HTR-8/SVneo (cell line): ENCODE results near the gene ENTPD2.
A peak's percentile ranks its signal among the peaks of the same experiment; 100 is the strongest.

Experiments
- DNase-seq: peaks from one replicate; pipeline ENCODE4 v3.0.0; 2011; ENCODE audit warnings: low spot score, mixed read lengths; ENCODE audit not compliant: insufficient read length
- FAIRE-seq: peaks from 2 replicates; lab custom pipeline; 2011; peaks lifted over from hg19 to GRCh38; lab: Jason Lieb, UNC

ENTPD2 gene

DNA sequence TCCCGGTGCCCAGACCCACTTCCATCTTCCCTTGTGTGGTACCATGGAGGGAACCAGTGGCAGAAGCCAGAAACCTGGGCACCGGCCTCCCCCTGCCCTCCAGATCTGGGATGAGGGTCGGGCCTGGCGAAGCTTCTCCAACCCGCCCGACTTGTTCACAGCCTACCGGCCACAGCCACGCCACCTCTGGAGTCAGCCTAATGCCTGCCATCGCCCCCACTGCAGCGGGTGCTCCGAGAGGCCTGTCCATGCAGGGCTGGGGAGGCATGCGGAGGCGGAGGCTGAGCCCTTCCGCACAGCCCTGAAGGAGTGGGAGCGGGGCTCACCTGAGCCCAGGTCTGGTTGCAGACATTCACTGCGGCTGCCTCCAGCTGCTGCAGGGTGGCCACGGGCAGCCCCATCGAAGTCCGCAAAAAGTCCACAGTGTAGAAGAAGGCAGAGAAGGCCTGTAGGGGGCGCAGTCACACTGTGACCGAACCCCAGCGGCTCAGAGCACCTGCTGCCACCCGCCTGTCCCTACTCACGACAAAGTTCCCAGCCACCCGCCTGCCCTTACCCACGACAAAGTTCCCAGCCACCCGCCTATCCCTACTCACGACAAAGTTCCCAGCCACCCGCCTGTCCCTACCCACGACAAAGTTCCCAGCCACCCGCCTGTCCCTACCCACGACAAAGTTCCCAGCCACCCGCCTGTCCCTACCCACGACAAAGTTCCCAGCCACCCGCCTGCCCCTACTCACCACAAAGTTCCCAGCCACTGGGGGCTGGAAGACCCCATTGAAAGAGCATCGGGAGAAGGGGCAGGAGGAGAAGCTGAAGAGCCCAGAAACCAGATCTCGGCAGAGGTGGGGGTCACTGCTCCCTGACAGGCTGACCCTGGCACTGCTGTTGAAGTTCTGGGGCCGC lies 4.1 kb downstream of the ENTPD2 start:
- DNase-seq (no peak), FAIRE-seq (no peak)

DNA sequence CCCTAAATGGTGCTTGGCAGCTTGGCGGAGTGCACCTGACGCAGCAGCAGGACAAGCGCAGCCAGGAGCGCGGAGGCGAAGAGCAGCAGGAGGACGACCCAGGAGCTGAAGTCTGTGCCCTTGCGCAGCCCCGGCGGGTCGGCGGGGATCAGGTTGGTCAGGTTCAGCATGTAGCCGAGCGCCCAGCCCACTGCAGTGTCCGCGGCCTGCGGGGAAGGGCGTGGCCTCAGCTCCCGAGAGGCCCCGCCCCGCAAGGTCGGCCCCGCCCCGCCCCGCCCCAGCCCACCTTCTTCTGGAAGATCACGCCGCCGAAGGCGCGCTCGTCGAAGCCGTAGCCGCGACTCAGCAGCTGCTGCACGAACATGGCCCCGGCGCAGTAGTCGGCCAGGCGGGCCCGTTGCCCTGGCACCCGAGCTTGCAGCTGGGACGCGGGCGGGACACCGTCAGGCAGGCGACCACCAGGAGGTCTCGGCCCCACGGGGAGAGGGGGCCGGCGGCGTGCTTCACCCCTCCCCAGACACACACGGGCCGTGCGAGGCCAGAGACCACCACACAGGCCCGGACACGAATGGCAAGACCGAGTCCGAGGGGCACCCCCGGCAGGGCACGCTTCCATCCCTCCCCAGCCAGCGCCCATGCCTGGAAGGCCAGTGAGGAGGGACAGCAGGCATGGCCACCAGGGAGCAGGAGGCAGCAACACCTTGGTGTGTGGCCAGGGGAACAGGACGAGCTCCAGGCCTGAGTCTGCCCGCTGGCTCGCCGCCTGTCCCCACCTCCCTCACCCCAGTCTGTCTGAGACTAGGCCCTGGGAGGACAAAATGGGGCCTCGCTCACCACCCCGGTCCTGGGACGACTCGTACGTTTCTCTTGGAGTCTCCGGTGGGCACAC lies 5.0 kb downstream of the ENTPD2 start:
- no peak for DNase-seq
- FAIRE-seq, result no peak

DNA sequence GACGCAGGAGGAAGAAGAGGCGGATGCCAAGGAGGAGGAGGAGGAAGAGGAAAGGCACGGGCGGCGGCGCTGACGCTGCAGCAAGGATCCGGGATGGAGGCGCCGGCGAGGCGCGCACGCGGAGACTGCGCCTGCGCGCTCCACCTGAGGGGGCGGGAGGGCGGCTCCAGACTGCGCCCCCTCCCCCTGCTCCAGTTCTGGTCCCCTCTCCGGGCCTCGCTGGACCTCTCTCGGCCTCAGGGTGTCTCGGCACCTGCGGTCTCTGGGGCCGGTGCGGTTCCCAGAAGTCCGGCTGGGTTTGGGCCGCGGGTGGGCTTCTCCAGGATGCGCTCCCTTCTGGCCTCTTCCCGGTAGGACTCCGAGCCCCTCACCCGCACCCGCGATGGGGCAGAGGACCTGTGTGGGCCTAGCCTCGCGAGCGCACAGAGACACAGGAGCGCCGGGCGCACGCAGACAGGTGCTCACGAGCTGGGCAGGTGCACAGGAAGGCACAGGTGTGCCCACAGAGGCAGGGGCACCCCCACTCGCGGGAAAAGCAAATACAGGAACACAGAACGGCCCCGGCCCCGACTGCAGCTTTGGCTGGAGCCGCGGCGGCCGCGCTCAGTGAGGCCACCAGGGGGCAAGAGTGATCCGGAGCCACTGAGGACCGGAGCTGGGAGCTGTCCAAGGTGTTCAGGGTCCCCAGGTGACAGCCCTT lies 7.6 kb downstream of the ENTPD2 start, which contains the start of gene NPDC1:
TSS of gene NPDC1 (minus strand) at position 90 of the 700 bp plus-strand sequence. CDS start 188 bp downstream, outside the sequence.
- DNase-seq (peak; percentile 81), FAIRE-seq (peak; percentile 57)

DNA sequence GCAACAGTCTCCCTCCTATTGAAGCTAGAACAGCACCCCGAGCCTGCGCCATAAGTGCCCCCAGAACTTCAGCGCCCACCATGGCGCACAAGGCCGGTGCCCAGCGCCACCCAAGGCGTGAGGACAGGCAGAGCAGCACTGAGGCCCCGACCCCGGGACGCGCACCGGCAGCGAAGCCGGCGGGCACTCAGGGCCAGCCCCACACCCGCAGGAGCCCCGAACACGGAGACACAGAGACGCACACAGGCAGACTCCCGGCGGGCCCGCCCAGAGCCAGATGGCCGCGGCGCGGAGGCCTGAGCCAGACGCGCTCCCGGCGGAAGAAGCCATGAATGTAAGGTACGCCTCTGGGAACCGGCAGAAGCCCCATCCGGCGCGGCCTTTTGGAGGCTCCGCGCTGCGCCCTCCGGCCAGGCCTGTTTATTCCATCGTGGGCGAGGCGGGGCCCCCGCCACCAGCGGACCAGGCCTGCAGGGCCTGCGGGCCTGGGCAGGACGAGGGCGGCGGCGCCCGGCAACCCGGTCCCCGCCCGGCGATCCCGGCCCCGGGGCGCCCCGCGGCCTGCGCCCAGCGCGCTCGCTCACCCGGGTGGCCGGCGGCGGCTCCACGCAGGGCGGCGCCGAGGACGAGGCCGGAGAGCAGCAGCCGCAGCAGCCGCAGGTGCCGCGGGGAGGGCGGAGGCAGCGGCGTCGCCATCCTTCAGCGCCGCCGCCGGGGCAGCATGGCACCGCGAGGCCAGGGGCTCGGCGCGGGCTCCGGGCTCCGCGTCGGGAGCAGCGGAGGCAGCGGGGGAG lies 8.4 kb downstream of the ENTPD2 start:
- FAIRE-seq (no peak), DNase-seq (no peak)

DNA sequence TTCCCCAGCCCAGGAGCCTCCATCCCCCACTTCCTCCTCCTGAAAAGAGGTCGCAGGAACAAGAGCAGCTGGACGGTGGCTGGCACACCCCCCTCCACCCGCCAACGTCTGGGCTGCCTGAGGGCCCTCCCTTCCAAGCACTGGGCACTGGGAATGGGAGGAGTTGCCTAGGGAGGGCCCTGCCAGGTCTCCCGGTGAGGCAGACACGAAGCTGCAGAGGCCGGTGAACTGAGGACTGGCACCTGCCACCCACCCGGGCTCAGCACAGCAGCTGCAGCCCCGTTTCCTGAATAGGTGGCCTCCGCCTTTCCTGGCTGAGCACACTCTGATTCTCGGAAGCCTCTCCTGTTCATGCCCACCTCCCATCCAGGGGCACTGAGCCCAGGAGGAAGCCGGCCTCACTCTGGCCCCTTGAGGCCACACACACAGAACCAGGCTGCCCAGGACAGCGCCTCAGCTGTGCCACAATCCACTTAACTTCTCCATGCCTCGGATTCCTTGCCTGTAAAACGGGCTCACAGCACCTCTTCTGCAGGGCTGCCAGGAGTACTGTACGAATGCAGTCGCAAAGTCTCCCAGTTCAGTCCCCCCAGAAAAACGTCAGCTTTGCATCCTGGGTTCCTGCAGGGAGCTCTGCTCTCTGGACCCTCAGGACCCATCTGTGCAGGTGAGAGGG lies 9.2 kb downstream of the ENTPD2 start:
- DNase-seq (no peak), FAIRE-seq (no peak)

DNA sequence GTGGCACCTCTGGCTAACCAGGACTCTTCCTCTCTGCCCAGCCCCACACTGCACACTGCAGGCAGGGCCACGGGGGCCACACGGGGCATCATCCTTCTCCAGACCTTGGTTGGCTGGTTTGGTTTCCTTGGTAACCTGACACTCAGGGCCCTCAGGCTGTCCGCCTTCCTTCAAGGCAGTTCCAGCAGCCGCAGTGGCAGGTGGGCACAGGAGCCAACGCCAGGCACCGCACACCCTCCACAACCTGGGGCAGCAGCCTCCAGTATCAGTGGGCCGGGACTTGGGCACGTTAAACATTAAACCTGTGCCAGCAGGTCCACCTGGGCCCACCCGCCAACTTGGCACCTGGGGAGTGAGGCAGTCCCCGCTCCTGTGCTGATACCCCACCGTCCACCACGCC lies 9.8 kb downstream of the ENTPD2 start:
- DNase-seq (no peak), FAIRE-seq (no peak)

DNA sequence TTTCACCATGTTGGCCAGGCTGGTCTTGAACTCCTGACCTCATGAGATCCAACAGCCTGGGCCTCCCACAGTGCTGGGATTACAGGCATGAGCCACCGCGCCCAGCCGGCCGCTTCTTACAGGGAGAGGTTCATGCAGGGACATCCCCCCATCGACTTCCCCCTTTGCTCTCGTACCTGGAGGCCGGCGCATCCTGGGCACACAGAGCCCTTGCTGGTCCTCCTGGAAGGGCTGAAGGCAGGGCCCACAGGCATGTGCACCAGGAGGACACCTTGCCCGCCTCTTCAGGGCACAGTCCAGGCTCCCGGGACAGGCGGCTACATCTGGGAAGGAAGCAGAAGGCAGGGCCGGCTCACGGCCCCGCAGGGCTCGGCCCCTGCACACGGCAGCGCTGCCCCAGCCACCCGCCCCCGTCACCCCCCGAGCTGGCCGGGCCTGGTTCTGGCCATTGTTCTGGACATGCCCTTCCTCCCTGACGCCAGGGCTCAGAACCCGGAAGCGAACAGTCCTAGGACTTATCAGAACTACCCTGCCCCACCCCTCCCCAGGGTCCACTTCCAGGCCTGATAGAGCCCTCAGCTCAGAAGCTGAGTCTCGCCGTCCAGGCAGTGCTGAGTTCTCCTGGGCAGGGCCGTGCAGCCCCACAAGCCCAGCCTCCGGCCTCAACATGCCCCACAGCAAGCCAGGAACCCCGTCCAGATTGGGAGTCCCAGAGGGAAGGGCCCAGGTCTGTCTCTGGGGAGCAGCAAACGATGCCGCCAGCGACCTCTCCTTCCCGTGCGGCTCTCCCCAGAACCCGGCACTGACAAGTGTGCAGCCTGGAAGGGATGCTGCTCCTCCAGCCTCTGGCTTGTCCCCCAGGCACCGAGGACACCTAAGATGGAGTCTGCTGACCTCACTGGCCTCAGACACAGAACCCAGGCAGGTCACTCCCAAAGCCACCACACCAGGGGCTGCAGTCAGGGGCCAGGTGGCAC lies 10.8 kb downstream of the ENTPD2 start:
- no peak for DNase-seq
- no peak for FAIRE-seq

DNA sequence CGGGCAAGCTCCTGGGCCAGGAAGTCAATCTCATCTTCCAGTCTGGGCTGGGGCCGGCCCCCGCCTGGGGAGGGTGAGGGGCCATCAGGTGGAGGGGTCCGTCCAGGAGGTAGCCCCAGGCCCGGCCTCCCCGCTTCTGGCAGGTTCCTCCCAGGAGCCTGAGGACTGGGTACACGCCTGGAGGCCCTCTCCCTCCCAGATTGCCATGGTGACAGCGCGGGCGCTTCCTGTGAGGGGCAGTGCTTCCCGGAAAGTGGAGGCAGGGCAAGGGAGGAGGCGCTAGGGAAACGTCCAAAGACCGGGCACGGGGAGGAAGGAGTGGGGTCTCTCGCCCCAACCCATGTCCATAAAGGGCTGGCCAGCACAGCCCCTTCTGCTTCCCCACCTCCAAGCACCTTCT lies 12.7 kb downstream of the ENTPD2 start:
- FAIRE-seq, result no peak
- DNase-seq, result no peak

DNA sequence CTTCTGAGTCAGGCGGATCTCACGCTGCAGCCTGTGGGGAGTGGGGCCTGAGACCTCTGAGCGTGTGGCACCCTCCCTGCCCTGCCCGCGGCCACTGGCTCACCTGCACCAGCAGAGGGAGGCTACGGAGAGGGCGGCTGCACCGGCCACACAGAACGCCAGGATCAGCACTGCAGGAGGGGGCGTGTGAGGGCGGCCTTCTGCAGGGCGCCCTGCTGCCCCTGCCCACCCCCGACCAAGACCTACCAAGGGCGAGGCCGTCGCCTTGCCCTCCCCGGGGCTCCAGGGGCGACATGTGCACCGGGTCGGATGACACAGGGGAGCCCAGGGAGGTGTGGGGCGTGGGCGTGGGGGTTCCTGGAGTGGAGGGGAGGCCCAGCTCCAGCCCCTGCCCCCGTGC lies 13.3 kb downstream of the ENTPD2 start:
- no peak for FAIRE-seq
- no peak for DNase-seq

DNA sequence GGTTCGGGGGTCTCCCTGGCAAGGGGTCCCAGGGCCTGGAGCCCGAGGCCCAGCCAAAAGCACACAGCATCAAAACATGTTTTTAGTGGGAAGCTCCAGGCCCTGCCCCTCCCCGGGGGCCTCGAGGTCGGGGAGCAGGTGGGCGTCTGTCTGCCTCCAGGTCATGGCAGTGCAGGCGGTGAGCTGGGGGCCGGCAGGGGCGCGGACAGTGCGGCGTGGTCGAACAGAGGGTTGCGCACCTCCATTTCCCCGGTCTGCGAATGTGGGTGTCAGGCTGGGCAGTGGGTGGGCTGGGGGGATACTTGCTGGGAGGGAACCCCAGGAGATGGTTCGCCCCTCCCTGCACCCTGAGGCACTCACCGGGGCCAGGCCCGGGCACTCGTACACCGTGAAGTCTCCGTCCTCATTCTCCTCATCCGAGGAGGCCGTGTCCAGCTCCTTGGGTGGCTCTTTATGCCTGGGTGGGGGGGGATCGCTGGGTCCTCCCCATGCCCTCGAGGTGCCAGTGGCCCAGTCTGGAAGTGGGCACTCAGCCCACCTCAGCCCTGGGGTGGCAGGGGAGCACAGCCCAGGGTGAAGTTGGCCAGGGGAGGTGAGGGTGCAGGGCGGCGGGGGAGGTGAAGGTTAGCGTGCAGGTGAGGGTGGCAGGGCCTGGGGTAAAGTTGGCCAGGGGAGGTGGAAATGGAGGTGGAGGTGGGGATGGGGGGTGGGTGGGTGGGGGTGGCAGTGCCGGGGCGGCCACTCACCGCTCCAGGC lies 14.1 kb downstream of the ENTPD2 start:
- FAIRE-seq, result no peak
- no peak for DNase-seq

DNA sequence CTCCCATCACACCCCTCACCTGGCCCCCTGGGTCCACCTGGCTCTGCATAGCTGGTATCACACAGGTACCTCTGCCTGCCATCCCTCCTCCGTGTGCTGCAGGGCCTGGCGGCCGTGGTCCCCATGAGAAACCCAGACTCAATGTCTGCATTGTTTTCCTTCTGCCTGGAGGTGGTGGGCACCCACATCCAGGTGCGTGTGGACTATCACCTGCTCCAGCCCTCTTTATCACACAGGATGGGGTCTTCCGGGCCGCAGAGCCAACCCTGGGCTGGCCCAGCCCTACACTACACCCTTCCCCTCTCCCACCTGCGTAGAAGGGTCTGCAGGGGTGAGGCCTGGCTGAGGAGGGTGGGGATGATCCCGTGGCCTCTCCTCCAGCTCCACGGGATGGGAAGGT lies 14.9 kb downstream of the ENTPD2 start:
- FAIRE-seq, result no peak
- DNase-seq, result no peak

DNA sequence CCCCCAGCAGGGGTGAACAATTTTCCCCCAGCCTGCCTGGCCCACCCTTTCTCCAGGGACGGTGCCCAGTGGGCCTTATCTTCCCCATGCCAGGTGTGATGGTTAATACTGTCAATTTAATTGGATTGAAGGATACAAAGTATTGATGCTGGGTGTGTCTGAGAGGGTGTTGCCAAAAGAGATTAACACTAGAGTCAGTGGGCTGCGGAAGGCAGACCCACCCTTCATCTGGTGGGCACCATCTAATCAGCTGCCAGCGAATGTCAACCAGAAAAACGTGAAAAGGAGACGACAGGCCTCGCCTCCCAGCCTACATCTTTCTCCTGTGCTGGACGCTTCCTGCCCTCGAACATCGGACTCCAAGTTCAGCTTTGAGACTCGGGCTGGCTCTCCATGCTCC lies 16.4 kb downstream of the ENTPD2 start:
- FAIRE-seq (no peak), DNase-seq (no peak)

DNA sequence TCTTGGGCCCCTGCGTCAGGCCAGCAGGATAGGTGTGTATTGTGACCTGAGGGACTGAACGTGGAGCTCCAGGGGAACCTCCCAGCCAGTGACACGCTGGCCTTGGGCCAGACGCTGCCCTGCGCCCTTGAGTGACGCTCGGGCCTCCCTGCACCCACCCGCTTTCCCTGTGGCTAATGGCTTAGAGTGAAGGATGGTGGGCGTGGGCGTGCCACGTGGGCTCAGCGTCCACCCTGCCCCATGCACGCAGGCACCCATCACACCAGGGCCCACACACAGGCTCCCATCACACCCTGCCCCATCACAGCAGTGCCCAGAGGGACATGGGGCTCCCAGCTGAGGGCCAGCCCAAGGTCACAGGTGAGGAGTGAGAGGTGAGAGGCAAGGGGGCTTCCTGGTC lies 16.8 kb downstream of the ENTPD2 start:
- DNase-seq (no peak), FAIRE-seq (no peak)

DNA sequence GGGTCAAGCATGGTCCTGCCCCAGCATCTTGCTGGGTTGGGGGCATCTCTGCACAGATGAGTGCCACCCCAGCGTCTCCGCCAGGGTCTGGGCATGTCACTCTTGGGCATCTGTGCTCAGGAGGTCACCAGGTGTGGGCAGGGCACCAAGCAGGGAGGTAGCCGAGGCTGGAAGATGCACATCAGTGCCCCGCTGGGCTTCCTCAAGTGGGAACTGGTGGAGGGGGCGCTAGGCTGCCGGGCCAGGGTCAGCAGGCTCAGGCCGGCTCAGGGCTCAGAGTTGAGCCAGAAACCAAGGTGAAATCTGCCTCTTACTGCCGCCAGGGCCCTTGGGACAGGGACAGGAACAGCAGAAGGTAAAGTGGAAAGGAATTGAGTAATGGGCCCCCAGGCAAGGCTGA lies 17.9 kb downstream of the ENTPD2 start:
- FAIRE-seq (no peak), DNase-seq (no peak)

DNA sequence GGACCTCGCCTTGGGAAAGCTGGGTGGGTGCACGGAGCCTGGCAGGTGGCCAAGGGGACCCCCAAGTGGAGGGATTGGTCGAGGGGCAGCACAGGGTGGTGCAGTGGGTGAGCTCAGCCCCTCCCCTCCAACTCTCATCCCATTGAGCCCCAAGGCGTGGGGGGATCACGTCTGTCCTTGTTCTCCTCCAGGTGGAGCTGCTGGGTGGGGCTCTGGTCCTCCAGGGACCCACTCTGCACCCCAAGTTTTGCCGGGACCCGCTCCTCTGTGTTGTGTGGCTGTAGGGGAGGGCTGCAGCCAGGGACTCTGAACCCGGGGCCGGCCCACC lies 18.4 kb downstream of the ENTPD2 start:
- FAIRE-seq, result no peak
- no peak for DNase-seq

DNA sequence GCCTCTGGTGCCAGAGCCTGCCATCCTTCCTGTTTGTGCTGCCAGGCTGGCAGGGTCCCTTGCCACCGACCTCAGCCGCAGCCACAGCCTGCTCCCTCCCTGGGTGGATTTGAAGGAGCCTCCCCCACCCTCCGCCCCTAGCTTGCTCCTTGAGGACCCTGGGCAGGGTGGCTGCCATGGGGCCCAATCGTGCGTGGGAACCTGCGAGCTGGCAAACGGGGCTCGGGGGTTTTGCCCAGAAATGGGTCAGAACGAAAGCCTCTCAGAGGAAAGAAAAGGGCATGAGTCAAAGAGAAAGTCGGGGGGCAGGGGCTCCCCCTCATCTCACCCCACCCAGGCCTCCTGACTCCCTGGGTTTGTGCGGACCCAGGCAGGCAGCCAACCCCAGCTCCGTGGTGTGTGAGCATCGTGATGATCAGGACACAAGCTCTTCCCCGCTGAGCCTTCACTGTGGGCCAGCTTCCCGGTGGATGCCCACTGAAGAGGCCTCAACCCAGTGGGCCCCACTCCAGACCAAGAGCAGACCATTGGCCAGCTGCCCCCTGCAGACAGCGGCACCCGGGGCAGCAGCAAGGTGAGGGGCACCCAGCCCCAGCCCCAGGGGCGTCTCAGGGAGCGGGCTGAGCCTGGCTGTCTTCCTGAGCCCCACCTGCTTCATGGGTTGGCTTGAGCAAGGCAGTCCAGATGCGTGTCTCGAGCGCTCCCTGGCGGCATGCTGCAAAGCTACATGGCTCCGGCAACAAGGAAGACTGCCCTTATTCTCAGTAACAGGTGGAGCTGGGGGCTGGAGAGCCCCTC lies 19.0 kb downstream of the ENTPD2 start:
- DNase-seq (peak; percentile 86), FAIRE-seq (peak; percentile 79)
